SKM-1 (cell line): ENCODE results near the gene PCSK1.
"Not testable (repeated sequence)": the region's sequence is repeated elsewhere in the genome, so short reads cannot be mapped to it uniquely, and the experiment has no call there.

Experiments used
- DNase-seq: peaks from one replicate; lab custom pipeline; 2025; ENCODE audit not compliant: unreplicated experiment; lab: John Stamatoyannopoulos, UW

The PCSK1 gene

DNA sequence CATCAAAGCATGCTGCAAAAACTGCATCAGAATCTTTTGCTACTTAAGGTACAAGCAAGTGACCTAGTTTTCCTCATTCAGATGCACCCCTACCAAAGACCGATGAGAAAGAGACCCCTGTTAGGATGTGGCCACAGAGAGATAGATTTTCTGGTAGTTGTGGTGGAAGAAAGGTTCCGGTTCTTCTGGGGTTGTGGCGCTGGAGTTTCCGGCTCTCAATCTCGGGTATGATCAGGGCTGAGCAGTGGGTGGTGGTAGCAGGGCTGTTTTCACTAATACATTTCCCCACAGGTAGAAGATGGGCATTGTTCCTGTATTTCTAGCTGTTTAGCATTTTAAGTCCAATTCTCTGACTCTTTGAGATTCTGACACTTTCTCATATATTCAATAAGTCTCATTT is 58.4 kb downstream of the PCSK1 start:
- DNase-seq, result no peak

DNA sequence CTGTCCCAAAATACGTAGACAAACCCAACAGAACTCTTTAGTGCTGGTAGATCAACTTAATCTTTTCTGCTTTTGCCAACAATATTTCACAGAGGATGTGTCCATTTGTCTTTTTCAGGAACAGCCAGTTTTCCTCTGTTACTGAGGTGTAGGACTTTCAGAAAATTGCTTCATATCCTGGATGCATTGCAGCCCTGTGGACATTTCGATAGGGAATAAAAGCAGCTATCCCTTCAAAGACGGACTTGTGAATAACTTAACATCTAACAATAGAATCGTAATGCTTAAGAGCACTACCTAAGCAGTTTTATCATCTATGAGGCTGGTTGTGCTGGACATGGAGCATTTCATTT is 59.7 kb downstream of the PCSK1 start:
- DNase-seq, result no peak

DNA sequence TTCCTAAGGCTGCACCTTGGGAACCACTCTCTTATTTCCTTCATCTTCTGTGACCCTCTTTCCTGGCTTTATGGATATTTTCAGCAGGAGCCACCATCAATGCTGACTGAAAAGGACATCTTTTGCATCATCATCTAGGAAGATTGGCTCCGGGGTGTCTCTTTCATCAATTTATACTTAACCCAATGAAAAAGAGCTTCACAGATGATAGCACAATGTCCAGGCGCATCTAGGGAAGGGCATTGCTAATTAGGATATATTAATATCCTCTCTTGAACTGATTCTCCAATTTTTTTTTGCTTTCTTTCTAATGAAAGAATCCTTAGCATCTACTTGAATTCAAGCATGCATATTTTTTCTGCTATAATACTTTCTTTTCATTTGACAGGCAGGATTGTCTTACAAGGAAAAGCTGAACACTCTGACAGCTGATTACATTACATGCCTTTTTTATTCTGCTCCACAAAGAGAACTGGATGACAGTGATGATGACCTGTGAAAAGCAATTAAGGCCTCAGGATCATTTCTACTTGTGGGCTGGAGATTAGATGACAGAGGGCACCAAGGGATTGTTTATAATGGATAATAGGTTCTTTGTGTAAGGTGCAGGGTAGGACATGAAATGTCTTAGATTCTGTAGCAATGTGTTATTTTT is 60.2 kb downstream of the PCSK1 start:
- no peak for DNase-seq

DNA sequence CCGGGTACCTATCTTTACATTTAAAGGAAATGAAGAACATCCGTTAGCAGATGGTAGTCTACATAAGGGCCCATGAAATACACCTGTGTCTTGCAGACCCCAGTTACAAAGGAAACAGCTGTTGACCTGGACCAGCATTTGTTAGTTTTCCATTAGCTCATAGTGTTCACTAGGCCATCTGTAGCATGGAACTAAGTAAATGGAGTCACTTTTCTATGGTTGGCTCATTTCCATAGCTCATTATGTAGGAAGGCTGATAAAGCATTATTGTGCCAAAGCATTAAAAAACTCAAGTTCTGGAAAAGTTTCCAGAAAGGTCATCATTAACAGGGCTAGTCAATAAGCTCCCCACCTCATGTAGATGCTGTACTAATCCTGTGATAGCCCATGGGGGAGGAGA is 62.1 kb downstream of the PCSK1 start:
- DNase-seq, result no peak

DNA sequence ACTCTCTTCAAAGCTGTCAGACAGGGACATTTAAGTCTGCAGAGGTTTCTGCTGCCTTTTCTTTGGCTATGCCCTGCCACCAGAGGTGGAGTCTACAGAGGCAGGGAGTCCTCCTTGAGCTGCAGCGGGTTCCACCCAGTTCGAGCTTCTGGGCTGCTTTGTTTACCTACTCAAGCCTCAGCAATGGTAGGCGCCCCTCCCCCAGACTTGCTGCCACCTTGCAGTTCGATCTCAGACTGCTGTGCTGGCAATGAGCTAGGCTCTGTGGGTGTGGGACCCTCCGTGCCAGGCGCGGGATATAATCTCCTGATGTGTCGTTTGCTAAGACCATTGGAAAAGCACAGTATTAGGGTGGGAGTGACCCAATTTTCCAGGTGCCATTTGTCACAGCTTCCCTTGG is 65.7 kb downstream of the PCSK1 start:
- DNase-seq, result not testable (repeated sequence)

DNA sequence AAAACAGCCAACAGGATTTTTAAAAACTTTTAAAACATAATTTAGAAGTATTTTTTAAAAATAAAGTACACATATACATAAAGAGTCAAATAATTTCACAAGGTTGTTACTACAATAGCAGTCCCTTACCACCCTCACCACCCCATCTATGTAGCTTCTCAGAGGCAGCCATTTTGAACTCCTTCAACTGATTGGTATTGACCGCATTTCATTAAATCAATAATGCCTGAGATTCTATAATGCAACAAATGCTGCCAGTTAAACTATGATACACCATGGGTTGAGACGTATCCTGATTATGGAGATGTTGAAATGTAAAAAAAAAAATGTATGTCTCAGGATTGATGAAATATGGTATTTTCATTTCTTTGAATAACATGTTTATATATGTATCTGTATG is 78.8 kb downstream of the PCSK1 start:
- DNase-seq, result no peak

DNA sequence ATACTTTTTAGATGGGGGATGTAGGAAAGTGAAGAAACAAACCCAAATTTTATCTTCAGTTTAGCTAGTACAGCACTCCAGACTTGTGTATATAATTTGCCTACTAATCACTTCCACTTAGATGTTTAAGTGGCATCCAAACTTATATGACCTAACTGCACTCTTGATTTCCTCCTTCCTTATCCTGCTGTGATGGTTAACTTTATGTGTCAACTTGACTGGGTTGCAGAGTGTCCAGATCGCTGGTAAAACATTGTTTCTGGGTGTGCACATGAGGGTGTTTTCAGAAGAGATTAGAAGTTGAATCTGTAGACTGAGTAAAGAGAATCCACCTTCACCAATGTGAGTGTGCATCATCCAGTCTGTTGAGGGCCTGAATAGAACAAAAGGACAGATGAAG is 79.8 kb downstream of the PCSK1 start:
- no peak for DNase-seq

DNA sequence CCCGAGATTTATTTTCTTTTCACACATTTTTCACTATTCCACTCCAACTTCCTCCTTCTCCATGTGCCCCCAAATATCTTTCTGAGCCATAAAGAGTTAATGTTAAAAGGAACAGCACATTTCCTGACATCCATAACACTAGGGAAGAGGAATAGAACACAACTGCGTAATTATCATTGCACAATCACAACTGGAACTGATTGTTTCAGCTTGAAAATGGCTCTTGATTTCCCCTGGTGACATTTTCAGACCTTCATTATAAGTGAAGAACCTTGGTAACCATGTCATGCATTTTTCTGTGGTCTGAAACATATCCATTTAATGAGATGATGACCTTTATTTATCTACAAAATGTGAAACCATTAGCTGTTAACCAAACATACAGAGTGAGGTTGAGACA is 82.4 kb downstream of the PCSK1 start:
- no peak for DNase-seq

DNA sequence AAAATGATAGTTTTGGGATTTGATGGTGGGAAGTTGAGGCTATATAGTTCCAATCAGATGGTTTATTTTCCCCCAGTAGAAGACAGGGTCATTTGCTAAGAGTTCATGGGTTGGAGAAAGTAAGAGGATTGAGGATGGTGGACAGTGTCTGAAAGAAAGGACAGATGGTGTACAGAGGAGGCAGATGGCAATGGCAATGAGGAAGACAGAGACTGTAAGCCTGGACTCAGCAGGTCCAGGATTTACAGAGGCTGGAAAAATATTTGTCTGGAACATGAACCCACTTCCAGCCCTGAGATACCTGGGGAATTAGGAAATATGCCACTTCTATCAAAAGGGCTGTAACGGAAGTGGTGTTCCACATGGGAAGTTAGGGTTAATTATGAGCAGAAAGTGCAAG is 84.5 kb downstream of the PCSK1 start:
- DNase-seq, result no peak

DNA sequence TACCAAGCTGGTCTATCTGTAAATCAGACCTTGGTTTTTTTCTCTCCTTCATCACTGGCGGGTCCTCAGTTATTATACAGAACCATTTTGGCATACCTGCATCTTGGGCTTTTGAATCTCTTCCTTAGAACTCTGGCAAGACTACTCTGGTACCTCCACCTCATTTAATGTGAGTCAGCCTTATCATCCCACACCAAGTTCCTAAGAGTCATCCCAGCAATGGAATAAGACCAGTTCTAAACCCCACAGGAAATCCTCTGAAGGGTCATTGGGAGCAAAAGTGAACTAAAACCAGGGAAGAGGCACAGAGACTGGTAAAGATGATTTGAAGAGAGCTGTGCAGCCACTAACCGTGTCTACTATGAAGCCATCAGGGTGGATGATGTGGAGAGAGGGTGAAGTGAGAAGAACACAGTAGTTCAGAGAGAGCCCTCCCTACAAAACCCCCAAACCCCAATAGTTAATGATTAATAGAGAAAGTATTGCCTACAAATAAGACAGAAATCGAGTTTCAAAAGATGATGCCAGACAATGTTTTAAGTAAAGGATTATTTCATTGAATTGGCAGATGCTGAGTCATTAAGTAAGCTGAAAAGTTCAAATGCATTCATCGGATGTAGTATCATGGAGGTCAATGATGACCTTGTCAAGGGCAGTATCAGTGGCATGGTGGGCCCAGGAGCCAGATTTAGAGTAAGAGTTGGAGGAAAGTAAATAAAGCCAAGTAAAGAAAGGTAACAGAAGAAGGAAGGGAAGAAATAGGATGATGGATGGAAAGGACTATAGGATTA is 85.4 kb downstream of the PCSK1 start:
- no peak for DNase-seq

DNA sequence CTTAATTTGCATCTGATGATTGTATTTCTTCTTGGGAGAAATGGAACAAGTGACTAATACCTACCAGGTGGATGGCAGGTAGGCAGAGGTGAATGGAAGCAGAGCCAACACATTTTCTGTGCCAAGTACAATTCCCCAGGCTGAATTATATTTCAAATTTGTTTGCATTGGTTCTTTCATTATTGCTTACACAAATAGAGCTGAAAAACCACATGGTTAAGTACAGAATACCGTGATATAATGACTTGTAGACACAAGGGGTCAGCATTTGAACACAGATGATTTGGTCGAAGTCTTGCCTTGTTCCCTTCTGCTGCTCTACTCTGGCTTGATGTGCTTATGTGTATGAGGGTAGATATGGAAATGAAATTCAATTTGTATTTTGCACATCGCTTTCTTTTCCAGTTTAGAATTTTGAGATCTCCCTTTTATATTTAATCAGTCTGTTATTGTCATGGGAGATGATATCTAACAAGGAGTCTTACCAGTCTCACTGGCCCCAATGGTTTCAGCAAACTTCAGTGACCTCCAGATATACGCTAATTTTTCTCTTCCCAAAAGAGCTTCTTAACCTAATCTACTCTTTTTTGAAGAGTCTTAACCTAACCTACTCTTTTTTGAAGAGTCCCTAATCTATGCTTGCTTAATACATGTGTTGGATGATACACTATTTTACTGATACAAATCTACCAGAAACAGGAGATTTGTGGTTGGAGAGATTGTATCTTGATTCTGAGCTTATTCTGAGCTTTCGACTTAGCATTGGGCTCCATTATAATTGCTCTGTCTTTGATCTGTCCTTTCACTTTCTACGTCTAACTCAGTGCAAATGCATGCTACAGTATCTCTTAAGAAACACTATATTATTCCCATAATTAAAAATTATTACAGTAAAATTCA is 88.1 kb downstream of the PCSK1 start:
- no peak for DNase-seq

DNA sequence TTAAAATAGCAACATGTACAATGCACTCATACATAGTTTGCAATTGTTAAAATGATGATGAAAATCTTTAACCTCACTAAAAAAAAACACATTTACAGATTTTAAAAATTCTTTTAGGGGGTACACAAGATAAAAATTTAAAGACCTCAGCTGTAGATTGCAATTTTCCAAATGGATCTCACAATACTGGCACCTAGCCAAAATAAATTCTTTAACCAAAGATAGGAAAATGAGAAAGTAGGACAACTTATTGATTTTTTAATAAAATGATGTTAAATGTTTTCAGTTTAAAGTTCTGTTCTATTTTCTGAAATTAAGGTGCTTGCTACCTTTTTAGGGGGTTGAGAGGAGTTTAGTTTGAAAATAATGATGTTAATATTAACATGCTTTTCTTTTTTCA is 90.0 kb downstream of the PCSK1 start:
- no peak for DNase-seq

DNA sequence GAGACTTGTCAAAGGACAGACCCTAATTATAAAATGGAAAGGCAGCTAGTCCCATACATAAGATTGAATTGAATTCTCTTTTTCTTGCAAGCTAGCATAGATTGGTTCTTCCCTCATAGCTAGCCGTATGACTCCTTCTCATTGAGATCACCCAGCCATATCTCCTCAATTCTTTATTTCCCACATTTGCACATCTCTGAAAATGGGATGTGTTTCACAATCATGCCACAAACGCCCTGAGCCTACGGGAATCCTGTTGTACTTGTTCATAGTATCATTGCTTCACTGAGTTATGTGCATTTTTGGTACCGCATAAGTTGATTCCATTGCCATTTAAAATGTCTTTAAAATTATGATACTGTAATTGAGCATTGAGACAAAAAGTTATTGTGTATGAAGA is 90.5 kb downstream of the PCSK1 start:
- DNase-seq, result no peak
